Skin of body (tissue), 1 donor: ENCODE measurements around the gene KANK2. TPM values are rescaled to one million over a fixed set of nuclear protein-coding genes. Genes with fewer than 3 reads are reported as not detected.

ENCODE experiments used
- total RNA-seq: library from RNA; depleted of rRNA; stranded (reverse); fragments of >200 nt; gene quantifications from one replicate; pipeline ENCODE4 v1.2.3, GENCODE V29; 2014

The KANK2 gene
- total RNA-seq, 1 donor from 2014 or later: 62.5 TPM

Other genes starting within 250 kb of the KANK2 start
- 63.5 TPM for gene SMARCA4, start 236.5 kb downstream of the KANK2 start, total RNA-seq
- 124 TPM for gene LDLR, start 108.1 kb downstream of the KANK2 start, total RNA-seq
- gene SPC24, start 41.8 kb downstream of the KANK2 start, total RNA-seq: 11.5 TPM
- gene ANGPTL8, start 42.1 kb upstream of the KANK2 start, total RNA-seq: 55.3 TPM
- gene DOCK6, start 65.0 kb upstream of the KANK2 start, total RNA-seq: 35.0 TPM
- not detected for gene TSPAN16, start 98.6 kb upstream of the KANK2 start, total RNA-seq
- gene RAB3D, start 142.1 kb upstream of the KANK2 start, total RNA-seq: 29.7 TPM
- gene TMEM205, start 148.7 kb upstream of the KANK2 start, total RNA-seq: 35.3 TPM
- 12.4 TPM for gene CCDC159, start 149.0 kb upstream of the KANK2 start, total RNA-seq
- 5.7 TPM for gene PLPPR2, start 157.9 kb upstream of the KANK2 start, total RNA-seq
- gene SWSAP1, start 177.1 kb upstream of the KANK2 start, total RNA-seq: 0.30 TPM
- 3.6 TPM for gene EPOR, start 186.8 kb upstream of the KANK2 start, total RNA-seq
- gene RGL3, start 221.8 kb upstream of the KANK2 start, total RNA-seq: 1.8 TPM
- 0.20 TPM for gene ODAD3, start 237.6 kb upstream of the KANK2 start, total RNA-seq
- gene PRKCSH, start 238.1 kb upstream of the KANK2 start, total RNA-seq: 62.4 TPM